ENCODE measurements around the gene EXO1.

Gene EXO1

GRCh38 chr1:241841691-241842090 is 6.3 kb upstream of the EXO1 start:
- DNase-seq (ENCODE audit: low read depth), result no peak
- TF ChIP-seq CTCF (IDR thresholded peaks at IDR 0.05; ENCODE audit: low read length, missing control alignments), result no peak
- H3K4me3 ChIP-seq (replicated peaks; ENCODE audit: low read depth, low read length), result no peak overlapping the region

GRCh38 chr1:241842565-241842964 is 5.4 kb upstream of the EXO1 start:
- no peak overlapping the region for H3K4me3 ChIP-seq (replicated peaks; ENCODE audit: low read depth, low read length)
- TF ChIP-seq CTCF (IDR thresholded peaks at IDR 0.05; ENCODE audit: low read length, missing control alignments), result no peak
- peak; percentile 24 for DNase-seq (ENCODE audit: low read depth)

- no peak for TF ChIP-seq CTCF (IDR thresholded peaks at IDR 0.05; ENCODE audit: low read length, missing control alignments)
- no peak overlapping the region for H3K4me3 ChIP-seq (replicated peaks; ENCODE audit: low read depth, low read length)
- no peak for DNase-seq (ENCODE audit: low read depth)
Measured at GRCh38 chr1:241844593-241844992, 3.4 kb upstream of the EXO1 start.

- TF ChIP-seq CTCF (IDR thresholded peaks at IDR 0.05; ENCODE audit: low read length, missing control alignments), result no peak
- no peak for DNase-seq (ENCODE audit: low read depth)
- no peak overlapping the region for H3K4me3 ChIP-seq (replicated peaks; ENCODE audit: low read depth, low read length)
Measured at GRCh38 chr1:241846375-241846774, 1.6 kb upstream of the EXO1 start.

- no peak for DNase-seq (ENCODE audit: low read depth)
- TF ChIP-seq CTCF (IDR thresholded peaks at IDR 0.05; ENCODE audit: low read length, missing control alignments), result no peak
- peak overlapping the region; percentile 90 for H3K4me3 ChIP-seq (replicated peaks; ENCODE audit: low read depth, low read length)
Measured at GRCh38 chr1:241846862-241847539, 1.0 kb upstream of the EXO1 start.

- no peak for TF ChIP-seq CTCF (IDR thresholded peaks at IDR 0.05; ENCODE audit: low read length, missing control alignments)
- H3K4me3 ChIP-seq (replicated peaks; ENCODE audit: low read depth, low read length), result peak overlapping the region; percentile 90
- no peak for DNase-seq (ENCODE audit: low read depth)
Measured at GRCh38 chr1:241847540-241847795, 536 bp upstream of the EXO1 start.

GRCh38 chr1:241848686-241849344 is 811 bp downstream of the EXO1 start:
- no peak for DNase-seq (ENCODE audit: low read depth)
- TF ChIP-seq CTCF (IDR thresholded peaks at IDR 0.05; ENCODE audit: low read length, missing control alignments), result no peak
- H3K4me3 ChIP-seq (replicated peaks; ENCODE audit: low read depth, low read length), result peak overlapping the region; percentile 90

All from fibroblast of pulmonary artery (primary cell).